SK-N-SH treated with all-trans-retinoic acid at 6 μM for 48 hours (cell line): ENCODE results near the gene LRMDA.

ENCODE experiments used
- ATAC-seq: fragments of 200-7000 bp; cut with Tn5 transposase; 3 replicates; pipeline ENCODE4 v1.9.1; 2020; ENCODE audit warnings: mild to moderate bottlenecking, moderate library complexity
- ARNTL ChIP-seq: fragments of 450-650 bp; formaldehyde crosslinking; IDR thresholded peaks from 2 replicates; pipeline ENCODE4 v1.5.0; 2020; ENCODE audit warnings: low read depth, mild to moderate bottlenecking, moderate library complexity, borderline replicate concordance
- BACH2 ChIP-seq: fragments of 250-450 bp; sonication (Bioruptor Pico); IDR thresholded peaks from 2 replicates; pipeline ENCODE4 v1.9.0; 2021; ENCODE audit warnings: mild to moderate bottlenecking, borderline replicate concordance
- CSDC2 ChIP-seq: fragments of 250-450 bp; sonication (Bioruptor Pico); IDR thresholded peaks from 2 replicates; pipeline ENCODE4 v1.5.0; 2020; ENCODE audit warnings: mild to moderate bottlenecking, moderate library complexity
- GLIS3 ChIP-seq: fragments of 250-450 bp; sonication (Bioruptor Pico); IDR thresholded peaks from 2 replicates; pipeline ENCODE4 v1.5.0; 2020; ENCODE audit warnings: mild to moderate bottlenecking, moderate library complexity
- OSR1 ChIP-seq: fragments of 250-450 bp; sonication (Bioruptor Pico); IDR thresholded peaks from 2 replicates; pipeline ENCODE4 v1.8.0; 2022; ENCODE audit warnings: moderate library complexity, mild to moderate bottlenecking, inconsistent platforms
- PPARA ChIP-seq: fragments of 250-450 bp; sonication (Bioruptor Pico); IDR thresholded peaks from 2 replicates; pipeline ENCODE4 v1.5.0; 2020; ENCODE audit warnings: mild to moderate bottlenecking, borderline replicate concordance
- RARB ChIP-seq: fragments of 250-450 bp; sonication (Bioruptor Pico); IDR thresholded peaks from 2 replicates; pipeline ENCODE4 v1.8.0; 2021; ENCODE audit warnings: mild to moderate bottlenecking, moderate library complexity
- SNAI2 ChIP-seq: fragments of 250-450 bp; sonication (Bioruptor Pico); IDR thresholded peaks from 2 replicates; pipeline ENCODE4 v1.5.0; 2020; ENCODE audit warnings: mild to moderate bottlenecking, moderate library complexity
- TCF4 ChIP-seq: fragments of 250-450 bp; sonication (Bioruptor Pico); IDR thresholded peaks from 2 replicates; pipeline ENCODE4 v1.8.0; 2021; ENCODE audit warnings: mild to moderate bottlenecking, moderate library complexity, borderline replicate concordance
- TOX ChIP-seq: fragments of 250-450 bp; sonication (Bioruptor Pico); IDR thresholded peaks from 2 replicates; pipeline ENCODE4 v1.8.0; 2021; ENCODE audit warnings: mild to moderate bottlenecking, moderate library complexity, borderline replicate concordance
- ZFP3 ChIP-seq: fragments of 250-450 bp; sonication (Bioruptor Pico); IDR thresholded peaks from 2 replicates; pipeline ENCODE4 v1.5.0; 2020; ENCODE audit warnings: mild to moderate bottlenecking, moderate library complexity
- ZFP30 ChIP-seq: fragments of 450-650 bp; formaldehyde crosslinking; IDR thresholded peaks from 2 replicates; pipeline ENCODE4 v1.5.0; 2022; ENCODE audit warnings: mild to moderate bottlenecking, moderate library complexity
- ZNF565 ChIP-seq: fragments of 450-650 bp; formaldehyde crosslinking; conservative IDR thresholded peaks from 2 replicates; pipeline ENCODE4 v1.5.0; 2020; ENCODE audit warnings: low read depth, mild to moderate bottlenecking, moderate library complexity
- ZNF70 ChIP-seq: fragments of 450-650 bp; formaldehyde crosslinking; IDR thresholded peaks from 2 replicates; pipeline ENCODE4 v1.5.0; 2020; ENCODE audit warnings: mild to moderate bottlenecking, moderate library complexity
- ZNF8 ChIP-seq: fragments of 450-650 bp; formaldehyde crosslinking; IDR thresholded peaks from 2 replicates; pipeline ENCODE4 v1.5.0; 2020; ENCODE audit warnings: mild to moderate bottlenecking, moderate library complexity
- TF ChIP-seq, protein P1 (sequence below): fragments of 250-450 bp; sonication (Bioruptor Pico); IDR thresholded peaks from 2 replicates; pipeline ENCODE4 v1.5.0; 2020; ENCODE audit warnings: mild to moderate bottlenecking, moderate library complexity
- TF ChIP-seq, protein P2 (sequence below): fragments of 250-450 bp; sonication (Bioruptor Pico); IDR thresholded peaks from 2 replicates; pipeline ENCODE4 v1.8.0; 2021; ENCODE audit warnings: low read depth, mild to moderate bottlenecking, moderate library complexity, borderline replicate concordance
- TF ChIP-seq, protein P3 (sequence below): fragments of 250-450 bp; sonication (Bioruptor Pico); IDR thresholded peaks from 2 replicates; pipeline ENCODE4 v1.5.1; 2021; ENCODE audit warnings: mild to moderate bottlenecking, moderate library complexity

LRMDA gene

DNA sequence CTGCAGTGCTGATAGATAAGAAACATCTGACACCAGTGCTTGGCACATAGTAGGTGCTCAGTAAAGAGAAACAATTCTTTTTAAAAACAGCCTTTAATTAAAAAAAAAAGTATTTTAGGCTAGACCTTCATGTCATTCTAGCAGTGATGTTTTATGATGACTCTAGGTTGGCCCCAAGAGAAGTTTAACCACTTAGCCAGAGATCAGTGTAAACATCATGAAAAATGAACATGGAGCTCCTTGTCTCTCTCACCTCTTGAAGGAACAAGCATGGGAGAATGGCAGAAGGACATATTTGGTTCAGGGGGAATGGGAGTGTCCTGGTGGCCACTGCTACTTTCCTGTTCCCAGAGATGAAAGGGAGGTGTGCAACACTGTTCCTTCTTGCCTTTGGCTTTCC lies 641.0 kb downstream of the LRMDA start (continued):
- TF ChIP-seq GLIS3 (CRISPR knock-in tag) (no peak), CSDC2 (no peak), ARNTL (no peak)

DNA sequence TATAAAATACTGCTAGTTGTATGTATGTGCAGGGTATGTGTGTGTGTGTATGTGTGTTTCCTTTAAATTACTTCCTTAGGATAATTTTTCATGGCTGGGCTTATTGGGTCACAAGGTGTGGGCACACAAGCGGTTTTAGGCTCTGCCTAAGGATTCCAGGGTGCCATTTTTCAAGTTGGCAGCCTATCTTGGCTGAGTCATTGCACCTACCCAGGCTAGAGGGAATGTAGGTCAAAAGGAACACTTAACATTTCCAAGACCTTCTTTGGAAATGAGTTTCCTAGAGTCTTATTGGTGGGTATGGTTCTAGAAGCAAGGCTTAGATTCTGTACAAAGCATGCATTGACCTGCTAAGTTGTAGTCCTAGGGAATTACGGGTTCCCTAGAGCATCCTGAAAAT lies 642.1 kb downstream of the LRMDA start:
- no peak for ATAC-seq
- TF ChIP-seq TCF4 (CRISPR knock-in tag) (no peak), PPARA (CRISPR knock-in tag) (no peak), ARNTL (no peak), GLIS3 (CRISPR knock-in tag) (no peak), ZFP30 (CRISPR knock-in tag) (no peak), ZNF70 (no peak), BACH2 (CRISPR knock-in tag) (no peak)
- TF ChIP-seq, protein P1, sequence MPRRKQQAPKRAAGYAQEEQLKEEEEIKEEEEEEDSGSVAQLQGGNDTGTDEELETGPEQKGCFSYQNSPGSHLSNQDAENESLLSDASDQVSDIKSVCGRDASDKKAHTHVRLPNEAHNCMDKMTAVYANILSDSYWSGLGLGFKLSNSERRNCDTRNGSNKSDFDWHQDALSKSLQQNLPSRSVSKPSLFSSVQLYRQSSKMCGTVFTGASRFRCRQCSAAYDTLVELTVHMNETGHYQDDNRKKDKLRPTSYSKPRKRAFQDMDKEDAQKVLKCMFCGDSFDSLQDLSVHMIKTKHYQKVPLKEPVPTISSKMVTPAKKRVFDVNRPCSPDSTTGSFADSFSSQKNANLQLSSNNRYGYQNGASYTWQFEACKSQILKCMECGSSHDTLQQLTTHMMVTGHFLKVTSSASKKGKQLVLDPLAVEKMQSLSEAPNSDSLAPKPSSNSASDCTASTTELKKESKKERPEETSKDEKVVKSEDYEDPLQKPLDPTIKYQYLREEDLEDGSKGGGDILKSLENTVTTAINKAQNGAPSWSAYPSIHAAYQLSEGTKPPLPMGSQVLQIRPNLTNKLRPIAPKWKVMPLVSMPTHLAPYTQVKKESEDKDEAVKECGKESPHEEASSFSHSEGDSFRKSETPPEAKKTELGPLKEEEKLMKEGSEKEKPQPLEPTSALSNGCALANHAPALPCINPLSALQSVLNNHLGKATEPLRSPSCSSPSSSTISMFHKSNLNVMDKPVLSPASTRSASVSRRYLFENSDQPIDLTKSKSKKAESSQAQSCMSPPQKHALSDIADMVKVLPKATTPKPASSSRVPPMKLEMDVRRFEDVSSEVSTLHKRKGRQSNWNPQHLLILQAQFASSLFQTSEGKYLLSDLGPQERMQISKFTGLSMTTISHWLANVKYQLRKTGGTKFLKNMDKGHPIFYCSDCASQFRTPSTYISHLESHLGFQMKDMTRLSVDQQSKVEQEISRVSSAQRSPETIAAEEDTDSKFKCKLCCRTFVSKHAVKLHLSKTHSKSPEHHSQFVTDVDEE, result no peak
- TF ChIP-seq, protein P2, sequence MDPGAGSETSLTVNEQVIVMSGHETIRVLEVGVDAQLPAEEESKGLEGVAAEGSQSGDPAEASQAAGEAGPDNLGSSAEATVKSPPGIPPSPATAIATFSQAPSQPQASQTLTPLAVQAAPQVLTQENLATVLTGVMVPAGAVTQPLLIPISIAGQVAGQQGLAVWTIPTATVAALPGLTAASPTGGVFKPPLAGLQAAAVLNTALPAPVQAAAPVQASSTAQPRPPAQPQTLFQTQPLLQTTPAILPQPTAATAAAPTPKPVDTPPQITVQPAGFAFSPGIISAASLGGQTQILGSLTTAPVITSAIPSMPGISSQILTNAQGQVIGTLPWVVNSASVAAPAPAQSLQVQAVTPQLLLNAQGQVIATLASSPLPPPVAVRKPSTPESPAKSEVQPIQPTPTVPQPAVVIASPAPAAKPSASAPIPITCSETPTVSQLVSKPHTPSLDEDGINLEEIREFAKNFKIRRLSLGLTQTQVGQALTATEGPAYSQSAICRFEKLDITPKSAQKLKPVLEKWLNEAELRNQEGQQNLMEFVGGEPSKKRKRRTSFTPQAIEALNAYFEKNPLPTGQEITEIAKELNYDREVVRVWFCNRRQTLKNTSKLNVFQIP (CRISPR knock-in tag), result no peak
- TF ChIP-seq, all 23 proteins: peak for 0

DNA sequence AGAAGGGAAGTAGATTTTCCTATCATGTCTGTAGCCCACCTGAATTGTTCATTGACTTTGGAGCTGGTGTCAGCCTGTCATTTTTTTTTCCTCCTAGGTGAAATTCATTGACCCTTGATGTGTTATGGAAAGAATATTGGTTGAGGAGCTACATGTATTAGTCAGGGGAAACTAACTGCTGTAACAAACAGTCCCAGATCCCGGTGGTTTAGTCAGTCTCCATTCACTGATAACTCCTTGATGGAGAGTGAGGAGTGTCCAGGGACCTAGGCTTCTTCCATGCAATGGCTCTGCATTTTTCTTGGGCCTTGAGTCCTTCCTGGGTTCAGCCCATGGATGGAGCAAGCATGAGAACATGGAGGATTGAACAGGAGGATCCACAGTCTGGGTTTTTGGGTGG lies 643.2 kb downstream of the LRMDA start:
- TF ChIP-seq, protein P1, result no peak
- no peak for TF ChIP-seq ZFP30 (CRISPR knock-in tag)
- no peak for TF ChIP-seq SNAI2
- TF ChIP-seq TOX (CRISPR knock-in tag), result no peak
- TF ChIP-seq GLIS3 (CRISPR knock-in tag), result no peak
- no peak for TF ChIP-seq ZFP3 (CRISPR knock-in tag)
- TF ChIP-seq, protein P3, sequence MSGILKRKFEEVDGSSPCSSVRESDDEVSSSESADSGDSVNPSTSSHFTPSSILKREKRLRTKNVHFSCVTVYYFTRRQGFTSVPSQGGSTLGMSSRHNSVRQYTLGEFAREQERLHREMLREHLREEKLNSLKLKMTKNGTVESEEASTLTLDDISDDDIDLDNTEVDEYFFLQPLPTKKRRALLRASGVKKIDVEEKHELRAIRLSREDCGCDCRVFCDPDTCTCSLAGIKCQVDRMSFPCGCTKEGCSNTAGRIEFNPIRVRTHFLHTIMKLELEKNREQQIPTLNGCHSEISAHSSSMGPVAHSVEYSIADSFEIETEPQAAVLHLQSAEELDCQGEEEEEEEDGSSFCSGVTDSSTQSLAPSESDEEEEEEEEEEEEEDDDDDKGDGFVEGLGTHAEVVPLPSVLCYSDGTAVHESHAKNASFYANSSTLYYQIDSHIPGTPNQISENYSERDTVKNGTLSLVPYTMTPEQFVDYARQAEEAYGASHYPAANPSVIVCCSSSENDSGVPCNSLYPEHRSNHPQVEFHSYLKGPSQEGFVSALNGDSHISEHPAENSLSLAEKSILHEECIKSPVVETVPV (CRISPR knock-in tag), result no peak
- TF ChIP-seq ZNF565 (CRISPR knock-in tag), result no peak
- TF ChIP-seq CSDC2, result no peak
- ATAC-seq, result no peak

DNA sequence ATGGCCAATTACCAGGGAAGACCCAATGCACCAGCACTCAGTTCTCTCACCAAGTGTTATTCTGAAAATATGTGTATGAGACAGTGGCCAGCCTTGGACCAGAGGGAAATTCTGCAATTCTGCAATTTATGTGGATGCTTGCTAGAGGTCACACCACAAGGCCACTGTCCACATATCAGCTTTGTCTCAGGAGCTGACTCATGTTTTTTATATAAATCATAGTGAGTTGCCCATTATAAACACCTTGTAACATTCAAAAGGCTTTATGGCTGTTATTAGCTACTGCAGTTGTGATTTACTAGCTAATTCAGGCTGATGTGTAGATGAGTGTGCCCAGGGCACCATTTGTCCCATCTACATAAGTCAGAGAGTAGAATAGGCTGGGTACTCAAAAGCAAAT lies 649.0 kb downstream of the LRMDA start:
- ATAC-seq, result peak; percentile 39
- TF ChIP-seq GLIS3 (CRISPR knock-in tag) (no peak), RARB (CRISPR knock-in tag) (no peak), ZNF8 (no peak), ZNF565 (CRISPR knock-in tag) (no peak), TCF4 (CRISPR knock-in tag) (no peak), OSR1 (CRISPR knock-in tag) (no peak), TOX (CRISPR knock-in tag) (no peak), PPARA (CRISPR knock-in tag) (no peak)
- TF ChIP-seq, protein P1, result no peak
- TF ChIP-seq, protein P3 (CRISPR knock-in tag), result no peak
- TF ChIP-seq, protein P2 (CRISPR knock-in tag), result no peak
